Liver (tissue), 9 donors: ENCODE results near the gene SS18L1. TPM values are rescaled to one million over a fixed set of nuclear protein-coding genes. Genes with fewer than 3 reads are reported as not detected.

ENCODE experiments used
- DNase-seq: peaks from one replicate; pipeline ENCODE4 v3.0.0-alpha.2; 2017; ENCODE audit warnings: low spot score
- H3K27ac ChIP-seq, 2 donors: one replicate each; pipeline ENCODE4 v1.7.0; 2013; ENCODE audit warnings: inconsistent platforms in 2 of 2, low read length in 2 of 2, control low read depth in 1 of 2, low read depth in 1 of 2, mild to moderate bottlenecking in 1 of 2
- H3K27me3 ChIP-seq, 4 donors: one replicate each; pipeline versions ENCODE4 v1.6.1 to v1.7.0; 2013; ENCODE audit warnings: low read length in 3 of 4, inconsistent platforms in 1 of 4, mild to moderate bottlenecking in 1 of 4, moderate library complexity in 1 of 4; ENCODE audit not compliant: control insufficient read depth in 4 of 4, insufficient read depth in 4 of 4
- H3K36me3 ChIP-seq, 4 donors: one replicate each; pipeline versions ENCODE4 v1.6.1 to v1.7.0; 2013; ENCODE audit warnings: low read length in 3 of 4, mild to moderate bottlenecking in 3 of 4, low read depth in 1 of 4, moderate library complexity in 1 of 4; ENCODE audit not compliant: control insufficient read depth in 4 of 4, insufficient read depth in 3 of 4
- H3K4me1 ChIP-seq, 4 donors: one replicate each; pipeline versions ENCODE4 v1.6.1 to v1.7.0; 2013; ENCODE audit warnings: low read length in 3 of 4, mild to moderate bottlenecking in 3 of 4, moderate library complexity in 1 of 4; ENCODE audit not compliant: control insufficient read depth in 4 of 4, insufficient read depth in 4 of 4
- H3K4me3 ChIP-seq, 3 donors: one replicate each; pipeline versions ENCODE4 v1.6.1 to v1.7.0; 2013; ENCODE audit warnings: low read length in 3 of 3, control low read depth in 1 of 3, low read depth in 1 of 3, mild to moderate bottlenecking in 1 of 3
- H3K9ac ChIP-seq, 2 donors: one replicate each; pipeline ENCODE4 v1.7.0; 2013; ENCODE audit warnings: low read length in 2 of 2, mild to moderate bottlenecking in 2 of 2, moderate library complexity in 2 of 2, control low read depth in 1 of 2, low read depth in 1 of 2
- H3K9me3 ChIP-seq, 4 donors: one replicate each; pipeline versions ENCODE4 v1.6.1 to v1.7.0; 2013; ENCODE audit warnings: low read length in 3 of 4; ENCODE audit not compliant: control insufficient read depth in 4 of 4
- ATF3 ChIP-seq: IDR thresholded peaks from 2 replicates; pipeline ENCODE4 v1.6.1; 2016; ENCODE audit warnings: antibody characterized with exemption
- EGR1 ChIP-seq, 2 donors: IDR thresholded peaks; 2 replicates each; pipeline ENCODE4 v1.6.1; 2016 to 2018; ENCODE audit warnings: antibody characterized with exemption in 2 of 2, low read depth in 2 of 2
- FOXA1 ChIP-seq: IDR thresholded peaks from 2 replicates; pipeline ENCODE4 v1.6.1; 2016; ENCODE audit warnings: antibody characterized with exemption
- FOXA2 ChIP-seq: IDR thresholded peaks from 2 replicates; pipeline ENCODE4 v1.6.1; 2016; ENCODE audit warnings: antibody characterized with exemption
- GABPA ChIP-seq, 2 donors: IDR thresholded peaks in 1 of 2; conservative IDR thresholded peaks in 1 of 2; 2 replicates each; pipeline ENCODE4 v1.6.1; 2016; ENCODE audit warnings: antibody characterized with exemption in 2 of 2, mild to moderate bottlenecking in 1 of 2, moderate library complexity in 1 of 2
- HNF4A ChIP-seq, 2 donors: conservative IDR thresholded peaks; 2 replicates each; pipeline ENCODE4 v1.6.1; 2016; ENCODE audit warnings: antibody characterized with exemption in 2 of 2, mild to moderate bottlenecking in 2 of 2
- HNF4G ChIP-seq: IDR thresholded peaks from 2 replicates; pipeline ENCODE4 v1.6.1; 2016; ENCODE audit warnings: antibody characterized with exemption
- JUND ChIP-seq, 2 donors: IDR thresholded peaks; 2 replicates each; pipeline ENCODE4 v1.6.1; 2016; ENCODE audit warnings: antibody characterized with exemption in 2 of 2
- MAX ChIP-seq: IDR thresholded peaks from 2 replicates; pipeline ENCODE4 v1.6.1; 2016; ENCODE audit warnings: antibody characterized with exemption
- NR2F2 ChIP-seq: IDR thresholded peaks from 2 replicates; pipeline ENCODE4 v1.6.1; 2016; ENCODE audit warnings: antibody characterized with exemption
- RAD21 ChIP-seq, 2 donors: IDR thresholded peaks; 2 replicates each; pipeline ENCODE4 v1.6.1; 2016; ENCODE audit warnings: antibody characterized with exemption in 2 of 2, mild to moderate bottlenecking in 2 of 2
- REST ChIP-seq: IDR thresholded peaks from 2 replicates; pipeline ENCODE4 v1.6.1; 2016; ENCODE audit warnings: antibody characterized with exemption, mild to moderate bottlenecking
- RXRA ChIP-seq, 2 donors: IDR thresholded peaks; 2 replicates each; pipeline ENCODE4 v1.6.1; 2017 to 2018; ENCODE audit warnings: antibody characterized with exemption in 2 of 2, mild to moderate bottlenecking in 1 of 2
- SP1 ChIP-seq: IDR thresholded peaks from 2 replicates; pipeline ENCODE4 v1.6.1; 2018; ENCODE audit warnings: antibody characterized with exemption, mild to moderate bottlenecking
- TAF1 ChIP-seq: conservative IDR thresholded peaks from 2 replicates; pipeline ENCODE4 v1.6.1; 2016; ENCODE audit warnings: antibody characterized with exemption, mild to moderate bottlenecking
- ZBTB33 ChIP-seq: IDR thresholded peaks from 2 replicates; pipeline ENCODE4 v1.6.1; 2016; ENCODE audit warnings: antibody characterized with exemption
- WGBS: extraction: QIAGEN DNeasy Blood & Tissue Kit; methylation state at CpG from one replicate; pipeline ENCODE4 v1.1.7; 2013; 5-methylcytosine and 5-hydroxymethylcytosine counted together
- polyA plus RNA-seq, 2 donors: library from polyadenylated mRNA; stranded (reverse) in 1 of 2; unstranded in 1 of 2; fragments of 200-250 nt in 1 of 2; fragments of >200 nt in 1 of 2; fragmentation: Nextera tagmentation in 1 of 2; extraction: Ambion mirVana in 1 of 2; gene quantifications; one replicate each; pipeline versions ENCODE4 v1.2.1 to v1.2.3, GENCODE V29; 2013 to 2015
- total RNA-seq, 2 donors: library from RNA; depleted of rRNA; stranded (reverse); fragments of >200 nt; gene quantifications; one replicate each; pipeline ENCODE4 v1.2.3, GENCODE V29; 2014
- donor health status: healthy.
- donor health status: healthy.
- donor health status: healthy.
- donor health status: healthy.
- donor health status: healthy.

The SS18L1 gene
- total and polyA plus RNA-seq, 4 donors = 6.1 to 24.3 (median 16.7) TPM

GRCh38 chr20:62118113-62119043 is 25.2 kb upstream of the SS18L1 start:
- TF ChIP-seq REST = no peak
- TF ChIP-seq SP1 = no peak
- no peak for TF ChIP-seq EGR1 (IDR thresholded peaks at IDR 0.05; ENCODE audit: low read depth in 2 of 2)
- TF ChIP-seq HNF4G = no peak
- TF ChIP-seq TAF1 = no peak
- TF ChIP-seq HNF4A (conservative IDR thresholded peaks at IDR 0.05) = no peak
- TF ChIP-seq MAX = no peak
- TF ChIP-seq RAD21 (IDR thresholded peaks at IDR 0.05) = no peak
- TF ChIP-seq ZBTB33 = no peak
- no peak for TF ChIP-seq NR2F2
- TF ChIP-seq GABPA (IDR thresholded peaks at IDR 0.05 in 1 of 2, conservative IDR thresholded peaks at IDR 0.05 in 1 of 2) = no peak
- no peak for TF ChIP-seq FOXA1
- no peak for TF ChIP-seq RXRA (IDR thresholded peaks at IDR 0.05)
- TF ChIP-seq ATF3 = no peak
- TF ChIP-seq JUND (IDR thresholded peaks at IDR 0.05) = no peak
- WGBS = 65% methylated on average over 21 of the region's 21 CpGs
- no peak for DNase-seq
- Histone ChIP-seq H3K36me3 (no peaks in the 10 kb centered on the region), H3K4me3 (no peak overlapping the region), H3K9ac (no peak overlapping the region), H3K4me1 (peaks cover 0 to 8% (median 3%) of the 10 kb centered on the region in 4 donors), H3K27me3 (no peaks in the 10 kb centered on the region), H3K9me3 (peaks cover 0 to 8% (median 4%) of the 10 kb centered on the region in 4 donors), H3K27ac (no peak overlapping the region)

- no peaks in the 10 kb centered on the region for H3K36me3 ChIP-seq
- no peak for DNase-seq
- WGBS = 89% methylated on average over 5 of the region's 5 CpGs
- no peak overlapping the region for H3K9ac ChIP-seq
- TF ChIP-seq FOXA2 (no peak), REST (no peak), ATF3 (no peak)
- no peaks in the 10 kb centered on the region for H3K27me3 ChIP-seq
- H3K4me1 ChIP-seq = peaks cover 0 to 14% (median 10%) of the 10 kb centered on the region in 4 donors
- H3K4me3 ChIP-seq = no peak overlapping the region
- no peak overlapping the region for H3K27ac ChIP-seq
- H3K9me3 ChIP-seq = peaks cover 0 to 4% (median 2%) of the 10 kb centered on the region in 4 donors
Observed at GRCh38 chr20:62119115-62119514, 24.5 kb upstream of the SS18L1 start.
